GM12878 (cell line): Measurements from ENCODE around the gene ARHGAP12. TPM values are rescaled to one million over a fixed set of nuclear protein-coding genes. Genes with fewer than 3 reads are reported as not detected.

Experiments used
- ATAC-seq: fragments of 200-7000 bp; cut with Tn5 transposase; 3 replicates; pipeline ENCODE4 v1.9.1; 2020; ENCODE audit warnings: mild to moderate bottlenecking, moderate library complexity
- BruUV-seq: library from RNA; stranded (reverse); fragments of 400-500 nt; replicated peaks from 2 replicates; lab custom pipeline; 2021; lab: Mats Ljungman, UMichigan
- CTCF ChIA-PET: fragments of 300-600 bp; sonication (Branson Sonifier 250); formaldehyde crosslinking; extraction: SDS; loops from one replicate; lab custom pipeline; 2021; ENCODE audit warnings: inconsistent platforms; lab: Yijun Ruan, JAX
- POLR2A ChIA-PET: fragments of 350-600 bp; formaldehyde crosslinking; extraction: SDS; loops from one replicate; lab custom pipeline; 2021; ENCODE audit warnings: inconsistent platforms; lab: Charles Lee
- RAD21 ChIA-PET: fragments of 300-600 bp; sonication (Branson Sonifier 250); formaldehyde crosslinking; loops from one replicate; lab custom pipeline; 2023; ENCODE audit warnings: antibody characterized with exemption; ENCODE audit not compliant: unreplicated experiment; lab: Charles Lee
- SMC1A ChIA-PET: fragments of 300-600 bp; sonication (Branson Sonifier 250); formaldehyde crosslinking; loops from one replicate; lab custom pipeline; 2023; ENCODE audit not compliant: unreplicated experiment, uncharacterized antibody; lab: Charles Lee
- DNase-seq: peaks from one replicate; pipeline ENCODE4 v3.0.0-alpha.2; 2011; ENCODE audit warnings: low read depth, low spot score
- FAIRE-seq: peaks from 3 replicates; lab custom pipeline; 2011; peaks lifted over from hg19 to GRCh38; lab: Jason Lieb, UNC
- H2AFZ ChIP-seq: 2 replicates; pipeline ENCODE4 v1.6.0; 2011; ENCODE audit warnings: low read depth, low read length, control low read depth; ENCODE audit not compliant: control insufficient read depth
- H3K27ac ChIP-seq: 2 replicates; pipeline ENCODE4 v1.5.1; 2011; ENCODE audit warnings: control low read depth; ENCODE audit not compliant: control insufficient read depth, insufficient read depth
- H3K27me3 ChIP-seq, 2 experiments: replicated peaks in 1 of 2; 2 replicates each; pipeline versions ENCODE4 v1.6.0 to v1.6.1; 2011; ENCODE audit warnings: low read length in 1 of 2; ENCODE audit not compliant: control insufficient read depth in 2 of 2, insufficient read depth in 2 of 2
- H3K36me3 ChIP-seq, 2 experiments: 2 replicates each; pipeline ENCODE4 v1.5.1; 2011; ENCODE audit warnings: low read length in 1 of 2; ENCODE audit not compliant: control insufficient read depth in 2 of 2, insufficient read depth in 2 of 2
- H3K4me1 ChIP-seq: 2 replicates; pipeline ENCODE4 v1.6.1; 2011; ENCODE audit warnings: mild to moderate bottlenecking, low read length, moderate library complexity, mixed read lengths; ENCODE audit not compliant: control insufficient read depth, insufficient read depth
- H3K4me2 ChIP-seq: 2 replicates; pipeline ENCODE4 v1.6.0; 2011; ENCODE audit warnings: control low read depth; ENCODE audit not compliant: control insufficient read depth, insufficient read depth
- H3K4me3 ChIP-seq: fragments of 200-600 bp; sonication (generic); 2 replicates; pipeline ENCODE4 v1.5.1; 2016
- H3K79me2 ChIP-seq: 2 replicates; pipeline ENCODE4 v1.6.0; 2011; ENCODE audit warnings: low read length; ENCODE audit not compliant: control insufficient read depth, insufficient read depth
- H3K9ac ChIP-seq: 2 replicates; pipeline ENCODE4 v1.8.0; 2011; ENCODE audit warnings: low read length, control low read depth, mixed read lengths; ENCODE audit not compliant: control insufficient read depth, insufficient read depth
- H3K9me3 ChIP-seq: replicated peaks from 3 replicates; pipeline ENCODE4 v1.5.1; 2011; ENCODE audit warnings: mild to moderate bottlenecking, low read length; ENCODE audit not compliant: control insufficient read depth, insufficient read depth
- H4K20me1 ChIP-seq: 2 replicates; pipeline ENCODE4 v1.6.0; 2011; ENCODE audit not compliant: control insufficient read depth, insufficient read depth
- CHD1 ChIP-seq: IDR thresholded peaks from 2 replicates; pipeline ENCODE4 v1.6.1; 2012; ENCODE audit warnings: low read depth, low read length, improper control_type of control experiment
- JUNB ChIP-seq: IDR thresholded peaks from 2 replicates; pipeline ENCODE4 v1.6.1; 2016; ENCODE audit warnings: antibody characterized with exemption, mild to moderate bottlenecking
- MTA3 ChIP-seq: IDR thresholded peaks from 2 replicates; pipeline ENCODE4 v1.6.1; 2012; ENCODE audit warnings: low read length, inconsistent platforms, borderline replicate concordance
- NFYB ChIP-seq: IDR thresholded peaks from 2 replicates; pipeline ENCODE4 v1.6.1; 2011; ENCODE audit warnings: low read depth, mild to moderate bottlenecking, low read length, improper control_type of control experiment, moderate library complexity; ENCODE audit not compliant: insufficient read depth
- NR2C1 ChIP-seq: fragments of 450-650 bp; IDR thresholded peaks from 2 replicates; pipeline ENCODE4 v1.6.1; 2017; ENCODE audit warnings: antibody characterized with exemption, mild to moderate bottlenecking, moderate library complexity
- RELA ChIP-seq: fragments of 450-650 bp; IDR thresholded peaks from 2 replicates; pipeline ENCODE4 v1.8.0; 2014; ENCODE audit warnings: borderline replicate concordance; ENCODE audit not compliant: partially characterized antibody
- RUNX3 ChIP-seq: IDR thresholded peaks from 2 replicates; pipeline ENCODE4 v1.6.1; 2012; ENCODE audit warnings: low read length, inconsistent platforms
- SMAD1 ChIP-seq: fragments of 450-650 bp; IDR thresholded peaks from 2 replicates; pipeline ENCODE4 v1.6.1; 2018; ENCODE audit warnings: mild to moderate bottlenecking, low read depth; ENCODE audit not compliant: partially characterized antibody
- SMARCA5 ChIP-seq: fragments of 450-650 bp; IDR thresholded peaks from 2 replicates; pipeline ENCODE4 v1.6.1; 2017; ENCODE audit warnings: mild to moderate bottlenecking
- SMC3 ChIP-seq: IDR thresholded peaks from 2 replicates; pipeline ENCODE4 v1.6.1; 2011; ENCODE audit warnings: low read length, improper control_type of control experiment, borderline replicate concordance
- SREBF1 ChIP-seq: IDR thresholded peaks from 2 replicates; pipeline ENCODE4 v1.6.1; 2012; ENCODE audit warnings: mild to moderate bottlenecking, low read length
- ZNF274 ChIP-seq: IDR thresholded peaks from one replicate; pipeline ENCODE4 v1.8.0; 2011; ENCODE audit not compliant: insufficient read length, insufficient read depth
- in situ Hi-C: fragments of 300-500 bp; cut with MboI; formaldehyde crosslinking; loops from 9 replicates; pipeline ENCODE4 v1.14.3; 2018; ENCODE audit warnings: mixed read lengths
- intact Hi-C: fragments of 100-400 bp; cut with micrococcal nuclease; formaldehyde crosslinking; loops from one replicate; pipeline ENCODE4 v1.14.2; 2022; ENCODE audit not compliant: unreplicated experiment
- polyA plus RNA-seq, 11 experiments: library from polyadenylated mRNA; depleted of rRNA in 4 of 11; unstranded in 6 of 11; stranded (reverse) in 5 of 11; fragments of >200 nt; fragmentation: Nextera tagmentation in 4 of 11; fragmentation: Illumina TruSeq in 1 of 11; extraction: Ambion mirVana in 4 of 11; extraction: Trizol in 1 of 11; gene quantifications; 1 replicate in 1 of 11; 2 replicates in 10 of 11; pipeline versions ENCODE4 v1.2.1 to v1.2.3, GENCODE V29; 2011 to 2016; ENCODE audit warnings: inconsistent platforms in 2 of 11, missing spikeins in 2 of 11, low read depth in 1 of 11
- total RNA-seq, 4 experiments: library from RNA; depleted of rRNA in 3 of 4; stranded (reverse); fragments of >200 nt in 3 of 4; fragmentation: Illumina TruSeq in 1 of 4; extraction: Trizol in 1 of 4; gene quantifications; 2 replicates each; pipeline versions ENCODE4 v1.2.1 to v1.2.3, GENCODE V29; 2013 to 2021
- TF ChIP-seq, protein P1 (sequence below): fragments of 450-650 bp; IDR thresholded peaks from 2 replicates; pipeline ENCODE4 v1.6.1; 2017; ENCODE audit warnings: mild to moderate bottlenecking, moderate library complexity
- TF ChIP-seq, protein P2 (sequence below): IDR thresholded peaks from 2 replicates; pipeline ENCODE4 v1.6.1; 2012; ENCODE audit warnings: low read depth, low read length, improper control_type of control experiment
- TF ChIP-seq, protein P3 (sequence below): fragments of 150-350 bp; IDR thresholded peaks from 2 replicates; pipeline ENCODE4 v1.6.1; 2014; ENCODE audit warnings: mild to moderate bottlenecking, low read depth, low read length
- TF ChIP-seq, protein P4 (sequence below): fragments of 450-650 bp; IDR thresholded peaks from 2 replicates; pipeline ENCODE4 v1.6.1; 2017; ENCODE audit warnings: borderline replicate concordance
- TF ChIP-seq, protein P5 (sequence below): fragments of 450-650 bp; IDR thresholded peaks from 2 replicates; pipeline ENCODE4 v1.6.1; 2016; ENCODE audit warnings: mild to moderate bottlenecking

The ARHGAP12 gene
- total and polyA plus RNA-seq, 10 of the 15 experiments (the other 5 are each of a cell fraction or from before 2014, with no cell fraction given) = 5.4 to 15.6 (median 8.5) TPM

DNA sequence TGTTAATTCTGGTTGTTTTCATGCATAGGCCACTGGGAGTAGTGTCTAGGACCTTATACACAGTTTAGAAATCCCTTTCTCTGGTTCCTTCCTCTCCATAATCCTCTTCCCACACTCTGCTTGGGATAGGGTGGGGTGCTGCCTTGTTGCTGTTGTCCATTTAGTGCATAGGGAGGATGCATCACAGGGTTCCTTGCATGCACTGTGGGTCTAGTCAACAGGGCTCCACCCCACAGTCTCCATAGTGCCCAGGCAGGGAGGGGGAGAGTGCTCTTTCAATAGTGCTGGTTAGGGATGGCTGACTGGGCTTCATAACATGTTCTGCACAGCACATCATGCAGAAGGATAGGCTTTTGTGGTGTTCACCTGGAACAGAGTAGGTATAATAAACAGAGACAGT is 81.1 kb downstream of the ARHGAP12 start:
- no peak overlapping the region for H3K4me3 ChIP-seq
- no peaks in the 10 kb centered on the region for H3K4me1 ChIP-seq
- ChIA-PET POLR2A (no interaction called here), CTCF (no interaction called here), RAD21 (no interaction called here), SMC1A (no interaction called here)
- H3K9me3 ChIP-seq = no peaks in the 10 kb centered on the region
- FAIRE-seq (no peak), DNase-seq (no peak), ATAC-seq (no peak)
- H3K9ac ChIP-seq = no peak overlapping the region
- in situ Hi-C loops = no loop called here
- H2AFZ ChIP-seq = no peak overlapping the region
- H3K36me3 ChIP-seq = no peaks in the 10 kb centered on the region; a peak in 1 of 4 replicates
- no TSS peak for BruUV-seq
- H3K27ac ChIP-seq = no peak overlapping the region
- no peaks in the 10 kb centered on the region for H3K79me2 ChIP-seq
- H4K20me1 ChIP-seq = no peaks in the 10 kb centered on the region
- H3K27me3 ChIP-seq = no peaks in the 10 kb centered on the region
- no peak overlapping the region for H3K4me2 ChIP-seq
- intact Hi-C loops = no loop called here
- TF ChIP-seq RELA (no peak), JUNB (no peak), SREBF1 (no peak), SMARCA5 (no peak), NR2C1 (no peak), RUNX3 (no peak), NFYB (no peak), CHD1 (no peak), ZNF274 (no peak), SMC3 (no peak), MTA3 (no peak), SMAD1 (no peak)
- TF ChIP-seq, protein P1, sequence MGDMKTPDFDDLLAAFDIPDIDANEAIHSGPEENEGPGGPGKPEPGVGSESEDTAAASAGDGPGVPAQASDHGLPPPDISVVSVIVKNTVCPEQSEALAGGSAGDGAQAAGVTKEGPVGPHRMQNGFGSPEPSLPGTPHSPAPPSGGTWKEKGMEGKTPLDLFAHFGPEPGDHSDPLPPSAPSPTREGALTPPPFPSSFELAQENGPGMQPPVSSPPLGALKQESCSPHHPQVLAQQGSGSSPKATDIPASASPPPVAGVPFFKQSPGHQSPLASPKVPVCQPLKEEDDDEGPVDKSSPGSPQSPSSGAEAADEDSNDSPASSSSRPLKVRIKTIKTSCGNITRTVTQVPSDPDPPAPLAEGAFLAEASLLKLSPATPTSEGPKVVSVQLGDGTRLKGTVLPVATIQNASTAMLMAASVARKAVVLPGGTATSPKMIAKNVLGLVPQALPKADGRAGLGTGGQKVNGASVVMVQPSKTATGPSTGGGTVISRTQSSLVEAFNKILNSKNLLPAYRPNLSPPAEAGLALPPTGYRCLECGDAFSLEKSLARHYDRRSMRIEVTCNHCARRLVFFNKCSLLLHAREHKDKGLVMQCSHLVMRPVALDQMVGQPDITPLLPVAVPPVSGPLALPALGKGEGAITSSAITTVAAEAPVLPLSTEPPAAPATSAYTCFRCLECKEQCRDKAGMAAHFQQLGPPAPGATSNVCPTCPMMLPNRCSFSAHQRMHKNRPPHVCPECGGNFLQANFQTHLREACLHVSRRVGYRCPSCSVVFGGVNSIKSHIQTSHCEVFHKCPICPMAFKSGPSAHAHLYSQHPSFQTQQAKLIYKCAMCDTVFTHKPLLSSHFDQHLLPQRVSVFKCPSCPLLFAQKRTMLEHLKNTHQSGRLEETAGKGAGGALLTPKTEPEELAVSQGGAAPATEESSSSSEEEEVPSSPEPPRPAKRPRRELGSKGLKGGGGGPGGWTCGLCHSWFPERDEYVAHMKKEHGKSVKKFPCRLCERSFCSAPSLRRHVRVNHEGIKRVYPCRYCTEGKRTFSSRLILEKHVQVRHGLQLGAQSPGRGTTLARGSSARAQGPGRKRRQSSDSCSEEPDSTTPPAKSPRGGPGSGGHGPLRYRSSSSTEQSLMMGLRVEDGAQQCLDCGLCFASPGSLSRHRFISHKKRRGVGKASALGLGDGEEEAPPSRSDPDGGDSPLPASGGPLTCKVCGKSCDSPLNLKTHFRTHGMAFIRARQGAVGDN = no peak
- TF ChIP-seq, protein P2, sequence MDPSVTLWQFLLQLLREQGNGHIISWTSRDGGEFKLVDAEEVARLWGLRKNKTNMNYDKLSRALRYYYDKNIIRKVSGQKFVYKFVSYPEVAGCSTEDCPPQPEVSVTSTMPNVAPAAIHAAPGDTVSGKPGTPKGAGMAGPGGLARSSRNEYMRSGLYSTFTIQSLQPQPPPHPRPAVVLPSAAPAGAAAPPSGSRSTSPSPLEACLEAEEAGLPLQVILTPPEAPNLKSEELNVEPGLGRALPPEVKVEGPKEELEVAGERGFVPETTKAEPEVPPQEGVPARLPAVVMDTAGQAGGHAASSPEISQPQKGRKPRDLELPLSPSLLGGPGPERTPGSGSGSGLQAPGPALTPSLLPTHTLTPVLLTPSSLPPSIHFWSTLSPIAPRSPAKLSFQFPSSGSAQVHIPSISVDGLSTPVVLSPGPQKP = no peak
- TF ChIP-seq, protein P3, sequence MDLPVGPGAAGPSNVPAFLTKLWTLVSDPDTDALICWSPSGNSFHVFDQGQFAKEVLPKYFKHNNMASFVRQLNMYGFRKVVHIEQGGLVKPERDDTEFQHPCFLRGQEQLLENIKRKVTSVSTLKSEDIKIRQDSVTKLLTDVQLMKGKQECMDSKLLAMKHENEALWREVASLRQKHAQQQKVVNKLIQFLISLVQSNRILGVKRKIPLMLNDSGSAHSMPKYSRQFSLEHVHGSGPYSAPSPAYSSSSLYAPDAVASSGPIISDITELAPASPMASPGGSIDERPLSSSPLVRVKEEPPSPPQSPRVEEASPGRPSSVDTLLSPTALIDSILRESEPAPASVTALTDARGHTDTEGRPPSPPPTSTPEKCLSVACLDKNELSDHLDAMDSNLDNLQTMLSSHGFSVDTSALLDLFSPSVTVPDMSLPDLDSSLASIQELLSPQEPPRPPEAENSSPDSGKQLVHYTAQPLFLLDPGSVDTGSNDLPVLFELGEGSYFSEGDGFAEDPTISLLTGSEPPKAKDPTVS = no peak
- TF ChIP-seq, protein P4, sequence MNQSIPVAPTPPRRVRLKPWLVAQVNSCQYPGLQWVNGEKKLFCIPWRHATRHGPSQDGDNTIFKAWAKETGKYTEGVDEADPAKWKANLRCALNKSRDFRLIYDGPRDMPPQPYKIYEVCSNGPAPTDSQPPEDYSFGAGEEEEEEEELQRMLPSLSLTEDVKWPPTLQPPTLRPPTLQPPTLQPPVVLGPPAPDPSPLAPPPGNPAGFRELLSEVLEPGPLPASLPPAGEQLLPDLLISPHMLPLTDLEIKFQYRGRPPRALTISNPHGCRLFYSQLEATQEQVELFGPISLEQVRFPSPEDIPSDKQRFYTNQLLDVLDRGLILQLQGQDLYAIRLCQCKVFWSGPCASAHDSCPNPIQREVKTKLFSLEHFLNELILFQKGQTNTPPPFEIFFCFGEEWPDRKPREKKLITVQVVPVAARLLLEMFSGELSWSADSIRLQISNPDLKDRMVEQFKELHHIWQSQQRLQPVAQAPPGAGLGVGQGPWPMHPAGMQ = no peak
- TF ChIP-seq, protein P5, sequence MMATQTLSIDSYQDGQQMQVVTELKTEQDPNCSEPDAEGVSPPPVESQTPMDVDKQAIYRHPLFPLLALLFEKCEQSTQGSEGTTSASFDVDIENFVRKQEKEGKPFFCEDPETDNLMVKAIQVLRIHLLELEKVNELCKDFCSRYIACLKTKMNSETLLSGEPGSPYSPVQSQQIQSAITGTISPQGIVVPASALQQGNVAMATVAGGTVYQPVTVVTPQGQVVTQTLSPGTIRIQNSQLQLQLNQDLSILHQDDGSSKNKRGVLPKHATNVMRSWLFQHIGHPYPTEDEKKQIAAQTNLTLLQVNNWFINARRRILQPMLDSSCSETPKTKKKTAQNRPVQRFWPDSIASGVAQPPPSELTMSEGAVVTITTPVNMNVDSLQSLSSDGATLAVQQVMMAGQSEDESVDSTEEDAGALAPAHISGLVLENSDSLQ = no peak
